K562 (cell line): ENCODE measurements around the gene PLXNB1. TPM values are rescaled to one million over a fixed set of nuclear protein-coding genes. Genes with fewer than 3 reads are reported as not detected.

ENCODE experiments used
- ATAC-seq: fragments of 200-7000 bp; cut with Tn5 transposase; 3 replicates; pipeline ENCODE4 v1.9.1; 2020; ENCODE audit warnings: moderate library complexity
- BruUV-seq: library from RNA; stranded (reverse); fragments of 400-500 nt; replicated peaks from 2 replicates; lab custom pipeline; 2021; lab: Mats Ljungman, UMichigan
- CTCF ChIA-PET: fragments of 300-600 bp; formaldehyde crosslinking; extraction: SDS; loops from one replicate; lab custom pipeline; 2021; ENCODE audit warnings: low intra/inter-chr PET ratio; lab: Yijun Ruan, JAX
- POLR2A ChIA-PET: fragments of 300-600, 350-650 bp; sonication (Branson Sonifier 250); formaldehyde crosslinking; extraction: SDS; loops from one replicate; lab custom pipeline; 2021; ENCODE audit warnings: antibody characterized with exemption, inconsistent platforms; lab: Yijun Ruan, JAX
- DNase-seq, 4 experiments: peaks; one replicate each; pipeline versions ENCODE4 v3.0.0 to v3.0.0-alpha.2; 2011 to 2018; ENCODE audit warnings: low spot score in 3 of 4, mixed read lengths in 3 of 4; ENCODE audit errors: extremely low read depth in 1 of 4
- FAIRE-seq: peaks from 2 replicates; lab custom pipeline; 2011; peaks lifted over from hg19 to GRCh38; lab: Jason Lieb, UNC
- H2AFZ ChIP-seq: 2 replicates; pipeline ENCODE4 v1.6.0; 2011; ENCODE audit warnings: low read depth, low read length, control low read depth, inconsistent platforms
- H3K27ac ChIP-seq: fragments of 200-600 bp; 3 replicates; pipeline ENCODE4 v1.8.0; 2011; ENCODE audit warnings: low read depth, mild to moderate bottlenecking, control low read depth, inconsistent platforms, low read length, moderate library complexity, mixed read lengths; ENCODE audit errors: extremely low read depth
- H3K27me3 ChIP-seq, 2 experiments: fragments of 300-600 bp in 1 of 2; 2 replicates in 1 of 2; 3 replicates in 1 of 2; pipeline versions ENCODE4 v1.6.0 to v1.8.0; 2011; ENCODE audit warnings: inconsistent platforms in 2 of 2, low read length in 2 of 2, mild to moderate bottlenecking in 1 of 2, mixed read lengths in 1 of 2, moderate library complexity in 1 of 2; ENCODE audit not compliant: control insufficient read depth in 2 of 2, insufficient read depth in 2 of 2
- H3K36me3 ChIP-seq: fragments of 300-600 bp; 3 replicates; pipeline ENCODE4 v1.8.0; 2011; ENCODE audit warnings: mild to moderate bottlenecking, low read length, inconsistent platforms; ENCODE audit not compliant: control insufficient read depth, insufficient read depth
- H3K4me1 ChIP-seq, 2 experiments: fragments of 200-600 bp in 1 of 2; replicated peaks in 1 of 2; 2 replicates in 1 of 2; 3 replicates in 1 of 2; pipeline versions ENCODE4 v1.5.1 to v1.8.0; 2011; ENCODE audit warnings: inconsistent platforms in 2 of 2, low read length in 2 of 2, mild to moderate bottlenecking in 1 of 2, mixed read lengths in 1 of 2, moderate library complexity in 1 of 2; ENCODE audit not compliant: control insufficient read depth in 2 of 2, insufficient read depth in 2 of 2
- H3K4me2 ChIP-seq: 2 replicates; pipeline ENCODE4 v1.6.1; 2011; ENCODE audit warnings: low read length, control low read depth, inconsistent platforms, mixed read lengths; ENCODE audit not compliant: insufficient read depth
- H3K4me3 ChIP-seq: fragments of 200-600 bp; sonication (generic), shearing (Covaris generic); 2 replicates; pipeline ENCODE4 v1.5.1; 2016; ENCODE audit warnings: control low read depth, inconsistent platforms
- H3K79me2 ChIP-seq: fragments of 200-600 bp; 3 replicates; pipeline ENCODE4 v1.8.0; 2011; ENCODE audit warnings: low read length, inconsistent platforms; ENCODE audit not compliant: control insufficient read depth, insufficient read depth
- H3K9ac ChIP-seq, 2 experiments: 2 replicates each; pipeline versions ENCODE4 v1.6.0 to v1.6.1; 2011; ENCODE audit warnings: low read depth in 2 of 2, low read length in 2 of 2, control low read depth in 1 of 2, inconsistent platforms in 1 of 2, mild to moderate bottlenecking in 1 of 2, mixed read lengths in 1 of 2; ENCODE audit not compliant: insufficient read depth in 1 of 2
- H3K9me1 ChIP-seq: one replicate; pipeline ENCODE4 v1.6.0; 2011; ENCODE audit warnings: inconsistent platforms, mild to moderate bottlenecking, low read length, moderate library complexity; ENCODE audit not compliant: control insufficient read depth, insufficient read depth
- H3K9me3 ChIP-seq: replicated peaks from 2 replicates; pipeline ENCODE4 v1.5.1; 2011; ENCODE audit warnings: low read depth, low read length, inconsistent platforms; ENCODE audit not compliant: control insufficient read depth, insufficient read depth
- H4K20me1 ChIP-seq: replicated peaks from 2 replicates; pipeline ENCODE4 v1.6.1; 2011; ENCODE audit warnings: low read length, inconsistent platforms, mixed read lengths; ENCODE audit not compliant: control insufficient read depth, insufficient read depth
- CBFA2T2 ChIP-seq: fragments of 450-650 bp; conservative IDR thresholded peaks from 2 replicates; pipeline ENCODE4 v1.6.1; 2017; ENCODE audit warnings: mild to moderate bottlenecking
- CCAR2 ChIP-seq: fragments of 200-400 bp; formaldehyde crosslinking; IDR thresholded peaks from 2 replicates; pipeline ENCODE4 v1.6.1; 2017; ENCODE audit warnings: mild to moderate bottlenecking, low read depth, low read length
- CEBPG ChIP-seq, 3 experiments: fragments of 200-800 bp in 1 of 3; sonication (Bioruptor generic) in 1 of 3; sonication (generic) in 1 of 3; formaldehyde crosslinking in 1 of 3; IDR thresholded peaks in 2 of 3; conservative IDR thresholded peaks in 1 of 3; 2 replicates each; pipeline versions ENCODE4 v1.6.1 to v1.8.0; 2016 to 2022; ENCODE audit warnings: missing compliant biosample characterization in 2 of 3, missing genetic modification characterization in 2 of 3, mild to moderate bottlenecking in 1 of 3, missing genetic modification reagents in 1 of 3
- ESRRA ChIP-seq: fragments of 450-650 bp; IDR thresholded peaks from 2 replicates; pipeline ENCODE4 v1.6.1; 2014; ENCODE audit warnings: low read depth, mild to moderate bottlenecking, moderate library complexity, borderline replicate concordance
- LEF1 ChIP-seq: fragments of 450-650 bp; IDR thresholded peaks from 2 replicates; pipeline ENCODE4 v1.6.1; 2016; ENCODE audit warnings: mild to moderate bottlenecking
- MBD2 ChIP-seq: sonication (generic); IDR thresholded peaks from 2 replicates; pipeline ENCODE4 v1.6.1; 2016; ENCODE audit warnings: low read depth, borderline replicate concordance
- NRF1 ChIP-seq, 2 experiments: fragments of 450-650 bp; IDR thresholded peaks in 1 of 2; conservative IDR thresholded peaks in 1 of 2; 2 replicates each; pipeline ENCODE4 v1.6.1; 2014; ENCODE audit warnings: mild to moderate bottlenecking in 2 of 2
- RBM34 ChIP-seq: fragments of 200-400 bp; formaldehyde crosslinking; IDR thresholded peaks from 2 replicates; pipeline ENCODE4 v1.6.1; 2018; ENCODE audit warnings: low read length, borderline replicate concordance; ENCODE audit not compliant: insufficient read depth
- TAF9B ChIP-seq: fragments of 450-650 bp; IDR thresholded peaks from 2 replicates; pipeline ENCODE4 v1.6.1; 2018; ENCODE audit warnings: mild to moderate bottlenecking; ENCODE audit not compliant: partially characterized antibody
- ZNF589 ChIP-seq: fragments of 200-800 bp; sonication (Bioruptor generic); IDR thresholded peaks from 2 replicates; pipeline ENCODE4 v1.6.1; 2016; ENCODE audit warnings: low read depth, missing genetic modification characterization, missing compliant biosample characterization
- ZNF785 ChIP-seq: fragments of 250-450 bp; sonication (Bioruptor Pico); IDR thresholded peaks from 2 replicates; pipeline ENCODE4 v1.4.0; 2020; ENCODE audit warnings: mild to moderate bottlenecking
- WGBS: fragments of 100-300 bp; shearing (Covaris generic); methylation state at CpG from one replicate; pipeline ENCODE4 v1.1.6; 2016; ENCODE audit warnings: low coverage, mixed read lengths; ENCODE audit not compliant: insufficient coverage; ENCODE audit errors: missing lambda C conversion rate; 5-methylcytosine and 5-hydroxymethylcytosine counted together
- in situ Hi-C: fragments of 300-500 bp; cut with MboI; formaldehyde crosslinking; loops from 4 replicates; pipeline ENCODE4 v1.15.0; 2018; ENCODE audit warnings: inconsistent platforms, mixed read lengths
- intact Hi-C: fragments of 100-400 bp; cut with micrococcal nuclease; formaldehyde crosslinking; loops from 2 replicates; pipeline ENCODE4 v1.14.2; 2022
- polyA plus RNA-seq, 8 experiments: library from polyadenylated mRNA; depleted of rRNA in 4 of 8; stranded (reverse) in 5 of 8; unstranded in 3 of 8; fragments of >200 nt; fragmentation: Nextera tagmentation in 2 of 8; fragmentation: Illumina TruSeq in 1 of 8; extraction: Ambion mirVana in 2 of 8; extraction: Trizol in 1 of 8; gene quantifications; 2 replicates each; pipeline versions ENCODE4 v1.2.1 to v1.2.3, GENCODE V29; 2011 to 2014; ENCODE audit warnings: inconsistent platforms in 1 of 8, missing spikeins in 1 of 8
- total RNA-seq, 7 experiments: library from RNA; depleted of rRNA in 6 of 7; stranded (reverse); fragments of >200 nt in 6 of 7; fragmentation: Illumina TruSeq in 2 of 7; extraction: Trizol in 2 of 7; gene quantifications; 2 replicates each; pipeline versions ENCODE4 v1.2.1 to v1.2.3, GENCODE V29; 2011 to 2021; ENCODE audit warnings: low replicate concordance in 1 of 7
- TF ChIP-seq, protein P1 (sequence below): fragments of 250-450 bp; sonication (Bioruptor Pico); IDR thresholded peaks from 2 replicates; pipeline ENCODE4 v1.4.0; 2020; ENCODE audit warnings: mild to moderate bottlenecking, moderate library complexity
- TF ChIP-seq, protein P2 (sequence below): IDR thresholded peaks from 2 replicates; pipeline ENCODE4 v1.6.1; 2012; ENCODE audit warnings: low read depth, low read length, improper control_type of control experiment, borderline replicate concordance
- TF ChIP-seq, protein P3 (sequence below): fragments of 450-650 bp; formaldehyde crosslinking; IDR thresholded peaks from 2 replicates; pipeline ENCODE4 v1.4.0; 2020; ENCODE audit warnings: mild to moderate bottlenecking, moderate library complexity

Gene PLXNB1
- total and polyA plus RNA-seq, 9 of the 15 experiments (the other 6 are each of a cell fraction or from before 2014, with no cell fraction given), result 0.17 to 17.4 (median 6.0) TPM

DNA sequence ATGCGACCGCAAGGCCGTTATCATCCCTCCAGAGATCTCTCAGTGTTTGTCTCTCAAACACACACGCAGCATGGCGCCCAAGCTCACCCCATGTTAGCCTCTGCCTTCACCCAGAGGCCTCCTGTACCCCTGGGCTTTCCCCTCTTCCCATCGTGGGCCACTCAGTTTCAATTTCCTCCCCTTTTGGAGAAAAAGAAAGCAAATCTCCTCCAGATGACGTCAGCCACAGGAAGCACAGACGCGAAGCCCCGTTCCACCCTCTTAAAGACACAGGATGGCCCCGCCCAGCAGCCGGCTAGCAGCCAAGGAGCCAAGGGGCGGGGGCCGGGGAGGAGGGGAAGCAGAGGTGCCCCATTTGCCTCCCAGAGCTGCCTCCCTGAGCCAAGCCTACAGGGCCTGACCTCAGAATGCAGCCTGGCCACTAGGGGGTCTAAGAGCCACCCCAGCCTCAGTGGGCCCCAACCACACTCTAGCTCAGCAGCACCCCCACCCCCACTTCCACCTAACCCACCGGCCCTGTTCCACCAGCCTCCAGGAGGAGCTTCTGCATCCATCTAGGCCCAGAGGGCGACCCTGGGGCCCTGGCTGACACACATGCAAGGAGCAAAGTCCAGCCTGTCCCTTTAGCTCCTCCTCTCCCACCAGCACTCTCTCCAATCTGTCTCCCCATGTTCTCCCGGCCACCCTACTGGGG lies 43.2 kb upstream of the PLXNB1 start:
- Histone ChIP-seq H3K79me2 (peaks cover 24% of the 10 kb centered on the region), H3K4me1 (peaks cover 5 to 42% of the 10 kb centered on the region in 2 experiments; a peak in 4 of 5 replicates), H3K27ac (peak overlapping the region; percentile 99), H4K20me1 (no peaks in the 10 kb centered on the region), H3K9me1 (no peaks in the 10 kb centered on the region), H3K4me3 (peak overlapping the region; percentile 46), H3K4me2 (peak overlapping the region; percentile 94), H3K36me3 (peaks cover 18% of the 10 kb centered on the region; the same call in 1 of the 3 replicates), H2AFZ (peak overlapping the region; percentile 99), H3K9ac (peak overlapping the region; percentile 90 to 94), H3K27me3 (no peaks in the 10 kb centered on the region), H3K9me3 (no peaks in the 10 kb centered on the region)
- BruUV-seq, result no TSS peak
- WGBS, result 3% methylated on average over 10 of the region's 17 CpGs
- CTCF ChIA-PET, result no interaction called here
- DNase-seq, result peak; percentile 91 to 93 (median 92)
- FAIRE-seq, result peak; percentile 97
- peak; percentile 96 for ATAC-seq
- POLR2A ChIA-PET, result interaction anchor here (0.6 to 2.5 kb wide), 12 partner anchors 11 to 179 kb away, joined by 3 to 7 read pairs (median 4); partner anchors contain the start of genes ATRIP, CCDC51, SHISA5 and SLC26A6
- intact Hi-C loops, result loop anchor here (2.0 kb wide), 1 partner anchor 34 kb away; no protein-coding TSS in a partner anchor
- in situ Hi-C loops, result no loop called here
- TF ChIP-seq LEF1 (peak; percentile 49; the same call in 1 of the 2 replicates), MBD2 (no peak), ZNF589 (CRISPR knock-in tag) (peak; percentile 20; the same call in 1 of the 2 replicates), NRF1 (conservative IDR thresholded peaks at IDR 0.05 in 1 of 2, IDR thresholded peaks at IDR 0.05 in 1 of 2) (peak; percentile 17 to 29; a peak in 3 of 4 replicates), CCAR2 (no peak), ZNF785 (no peak), CEBPG (CRISPR knock-in tag; IDR thresholded peaks at IDR 0.05) (no peak), CEBPG (tag; conservative IDR thresholded peaks at IDR 0.05 in 1 of 2, IDR thresholded peaks at IDR 0.05 in 1 of 2) (no peak), ESRRA (peak; percentile 31; the same call in 1 of the 2 replicates), TAF9B (peak; percentile 49), CBFA2T2 (no peak), RBM34 (no peak)
- TF ChIP-seq, protein P1, sequence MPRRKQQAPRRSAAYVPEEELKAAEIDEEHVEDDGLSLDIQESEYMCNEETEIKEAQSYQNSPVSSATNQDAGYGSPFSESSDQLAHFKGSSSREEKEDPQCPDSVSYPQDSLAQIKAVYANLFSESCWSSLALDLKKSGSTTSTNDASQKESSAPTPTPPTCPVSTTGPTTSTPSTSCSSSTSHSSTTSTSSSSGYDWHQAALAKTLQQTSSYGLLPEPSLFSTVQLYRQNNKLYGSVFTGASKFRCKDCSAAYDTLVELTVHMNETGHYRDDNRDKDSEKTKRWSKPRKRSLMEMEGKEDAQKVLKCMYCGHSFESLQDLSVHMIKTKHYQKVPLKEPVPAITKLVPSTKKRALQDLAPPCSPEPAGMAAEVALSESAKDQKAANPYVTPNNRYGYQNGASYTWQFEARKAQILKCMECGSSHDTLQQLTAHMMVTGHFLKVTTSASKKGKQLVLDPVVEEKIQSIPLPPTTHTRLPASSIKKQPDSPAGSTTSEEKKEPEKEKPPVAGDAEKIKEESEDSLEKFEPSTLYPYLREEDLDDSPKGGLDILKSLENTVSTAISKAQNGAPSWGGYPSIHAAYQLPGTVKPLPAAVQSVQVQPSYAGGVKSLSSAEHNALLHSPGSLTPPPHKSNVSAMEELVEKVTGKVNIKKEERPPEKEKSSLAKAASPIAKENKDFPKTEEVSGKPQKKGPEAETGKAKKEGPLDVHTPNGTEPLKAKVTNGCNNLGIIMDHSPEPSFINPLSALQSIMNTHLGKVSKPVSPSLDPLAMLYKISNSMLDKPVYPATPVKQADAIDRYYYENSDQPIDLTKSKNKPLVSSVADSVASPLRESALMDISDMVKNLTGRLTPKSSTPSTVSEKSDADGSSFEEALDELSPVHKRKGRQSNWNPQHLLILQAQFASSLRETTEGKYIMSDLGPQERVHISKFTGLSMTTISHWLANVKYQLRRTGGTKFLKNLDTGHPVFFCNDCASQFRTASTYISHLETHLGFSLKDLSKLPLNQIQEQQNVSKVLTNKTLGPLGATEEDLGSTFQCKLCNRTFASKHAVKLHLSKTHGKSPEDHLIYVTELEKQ, result no peak
- TF ChIP-seq, protein P2, sequence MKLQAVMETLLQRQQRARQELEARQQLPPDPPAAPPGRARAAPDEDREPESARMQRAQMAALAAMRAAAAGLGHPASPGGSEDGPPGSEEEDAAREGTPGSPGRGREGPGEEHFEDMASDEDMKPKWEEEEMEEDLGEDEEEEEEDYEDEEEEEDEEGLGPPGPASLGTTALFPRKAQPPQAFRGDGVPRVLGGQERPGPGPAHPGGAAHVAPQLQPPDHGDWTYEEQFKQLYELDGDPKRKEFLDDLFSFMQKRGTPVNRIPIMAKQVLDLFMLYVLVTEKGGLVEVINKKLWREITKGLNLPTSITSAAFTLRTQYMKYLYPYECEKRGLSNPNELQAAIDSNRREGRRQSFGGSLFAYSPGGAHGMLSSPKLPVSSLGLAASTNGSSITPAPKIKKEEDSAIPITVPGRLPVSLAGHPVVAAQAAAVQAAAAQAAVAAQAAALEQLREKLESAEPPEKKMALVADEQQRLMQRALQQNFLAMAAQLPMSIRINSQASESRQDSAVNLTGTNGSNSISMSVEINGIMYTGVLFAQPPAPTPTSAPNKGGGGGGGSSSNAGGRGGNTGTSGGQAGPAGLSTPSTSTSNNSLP, result no peak
- TF ChIP-seq, protein P3, sequence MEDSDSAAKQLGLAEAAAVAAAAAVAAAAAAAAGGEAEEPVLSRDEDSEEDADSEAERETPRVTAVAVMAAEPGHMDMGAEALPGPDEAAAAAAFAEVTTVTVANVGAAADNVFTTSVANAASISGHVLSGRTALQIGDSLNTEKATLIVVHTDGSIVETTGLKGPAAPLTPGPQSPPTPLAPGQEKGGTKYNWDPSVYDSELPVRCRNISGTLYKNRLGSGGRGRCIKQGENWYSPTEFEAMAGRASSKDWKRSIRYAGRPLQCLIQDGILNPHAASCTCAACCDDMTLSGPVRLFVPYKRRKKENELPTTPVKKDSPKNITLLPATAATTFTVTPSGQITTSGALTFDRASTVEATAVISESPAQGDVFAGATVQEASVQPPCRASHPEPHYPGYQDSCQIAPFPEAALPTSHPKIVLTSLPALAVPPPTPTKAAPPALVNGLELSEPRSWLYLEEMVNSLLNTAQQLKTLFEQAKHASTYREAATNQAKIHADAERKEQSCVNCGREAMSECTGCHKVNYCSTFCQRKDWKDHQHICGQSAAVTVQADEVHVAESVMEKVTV (CRISPR knock-in tag), result no peak
